GM19023 (cell line): Measurements from ENCODE around the gene CBS.
"Not testable (repeated sequence)": the region's sequence is repeated elsewhere in the genome, so short reads cannot be mapped to it uniquely, and the experiment has no call there.

Experiments
- ATAC-seq: cut with Tn5 transposase; IDR thresholded peaks from one replicate; pipeline ENCODE4 v1.9.1; 2021; ENCODE audit warnings: mild to moderate bottlenecking, moderate library complexity; ENCODE audit not compliant: unreplicated experiment

Gene CBS

GRCh38 chr21:43075170-43076022 lies at the start of gene CBS:
CBS (minus strand) TSS chr21:43075835; CDS start chr21:43072193, 3,642 bp downstream.
- not testable (repeated sequence) for ATAC-seq

GRCh38 chr21:43115956-43116355 lies 40.3 kb upstream of the CBS start:
- not testable (repeated sequence) for ATAC-seq

- not testable (repeated sequence) for ATAC-seq
These were observed 38.8 kb upstream of the CBS start for GRCh38 chr21:43114483-43114882.

GRCh38 chr21:43109006-43109405 lies 33.4 kb upstream of the CBS start:
- not testable (repeated sequence) for ATAC-seq

GRCh38 chr21:43108177-43108576 lies 32.5 kb upstream of the CBS start:
- ATAC-seq, result not testable (repeated sequence)

- ATAC-seq, result not testable (repeated sequence)
These were observed 32.1 kb upstream of the CBS start for GRCh38 chr21:43107794-43108137.

- ATAC-seq, result not testable (repeated sequence)
These were observed 31.5 kb upstream of the CBS start, which contains the start of gene U2AF1 for GRCh38 chr21:43106965-43107793. U2AF1 (minus strand) TSS chr21:43107570; CDS start chr21:43107494, 76 bp downstream.

GRCh38 chr21:43104642-43105041 lies 29.0 kb upstream of the CBS start:
- not testable (repeated sequence) for ATAC-seq

GRCh38 chr21:43102281-43102680 lies 26.6 kb upstream of the CBS start:
- ATAC-seq, result not testable (repeated sequence)

- ATAC-seq, result not testable (repeated sequence)
These were observed 26.0 kb upstream of the CBS start for GRCh38 chr21:43101676-43102075.

GRCh38 chr21:43101000-43101399 lies 25.4 kb upstream of the CBS start:
- not testable (repeated sequence) for ATAC-seq

GRCh38 chr21:43091979-43092614 lies 16.5 kb upstream of the CBS start:
- not testable (repeated sequence) for ATAC-seq

GRCh38 chr21:43090947-43091346 lies 15.3 kb upstream of the CBS start:
- not testable (repeated sequence) for ATAC-seq

GRCh38 chr21:43089463-43089862 lies 13.8 kb upstream of the CBS start:
- not testable (repeated sequence) for ATAC-seq

GRCh38 chr21:43082587-43083300 lies 7.1 kb upstream of the CBS start:
- ATAC-seq, result not testable (repeated sequence)

- ATAC-seq, result not testable (repeated sequence)
These were observed 1.0 kb upstream of the CBS start for GRCh38 chr21:43076643-43077042.

GRCh38 chr21:43076023-43076637 lies 495 bp upstream of the CBS start:
- not testable (repeated sequence) for ATAC-seq

GRCh38 chr21:43074401-43075169 lies 1.1 kb downstream of the CBS start:
- not testable (repeated sequence) for ATAC-seq

GRCh38 chr21:43072742-43073141 lies 2.9 kb downstream of the CBS start:
- ATAC-seq, result not testable (repeated sequence)
